Cardiac muscle cell (in vitro differentiated cells and primary cell): Measurements from ENCODE around the gene PELI1. TPM values are rescaled to one million over a fixed set of nuclear protein-coding genes. Genes with fewer than 3 reads are reported as not detected.

Experiments used
- DNase-seq, 2 donors: peaks; one replicate each; pipeline versions ENCODE4 v3.0.0 to v3.0.0-alpha.2; 2010 to 2017; ENCODE audit warnings: low read depth in 1 of 2, low spot score in 1 of 2
- H3K27ac ChIP-seq: fragments of 200-600 bp; sonication (generic); 2 replicates; pipeline ENCODE4 v1.5.1; 2016
- H3K27me3 ChIP-seq: fragments of 200-600 bp; sonication (generic); 2 replicates; pipeline ENCODE4 v1.6.0; 2016; ENCODE audit warnings: control low read depth
- H3K36me3 ChIP-seq: fragments of 200-600 bp; sonication (generic); 2 replicates; pipeline ENCODE4 v1.5.1; 2016; ENCODE audit warnings: control low read depth
- H3K4me1 ChIP-seq: fragments of 200-600 bp; sonication (generic); 2 replicates; pipeline ENCODE4 v1.8.1; 2017; ENCODE audit warnings: low read depth, mild to moderate bottlenecking, mixed run types
- H3K4me3 ChIP-seq: fragments of 200-600 bp; sonication (generic); 2 replicates; pipeline ENCODE4 v1.5.1; 2016; ENCODE audit warnings: mild to moderate bottlenecking
- H3K9me3 ChIP-seq: fragments of 200-600 bp; sonication (generic); 2 replicates; pipeline ENCODE4 v1.5.1; 2017; ENCODE audit warnings: low read depth, mild to moderate bottlenecking, control low read depth
- polyA plus RNA-seq: library from polyadenylated mRNA; unstranded; fragments of >200 nt; fragmentation: Nextera tagmentation; extraction: Ambion mirVana; gene quantifications from 2 replicates; pipeline ENCODE4 v1.2.1, GENCODE V29; 2016
- total RNA-seq: library from RNA; depleted of rRNA; stranded (reverse); fragments of >200 nt; gene quantifications from 2 replicates; pipeline ENCODE4 v1.2.3, GENCODE V29; 2016
- TF ChIP-seq, protein P1 (sequence below): IDR thresholded peaks from 2 replicates; pipeline ENCODE4 v1.5.1; 2012; ENCODE audit warnings: low read depth, mild to moderate bottlenecking, low read length

PELI1 gene
- total and polyA plus RNA-seq, 2 experiments from 2014 or later = 9.6 to 12.6 TPM

DNA sequence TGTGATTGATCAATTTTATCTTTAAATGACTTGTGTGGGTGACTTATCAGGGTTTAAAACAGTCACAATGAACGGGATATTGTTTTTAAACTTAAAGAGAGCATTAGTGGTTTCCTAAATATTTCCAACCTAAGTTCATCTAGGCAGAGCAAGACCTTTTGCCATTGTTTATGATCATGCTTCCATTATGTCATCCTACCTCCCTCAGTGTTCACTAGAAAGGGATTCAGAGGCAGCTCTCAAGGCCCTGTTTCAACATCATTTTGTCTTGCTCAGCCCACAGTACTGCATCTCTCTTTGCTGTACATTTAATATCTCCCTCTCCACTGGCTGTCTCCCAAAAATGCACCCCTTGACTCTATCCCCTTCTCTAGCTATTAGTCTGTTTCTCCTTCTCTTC, 21.5 kb upstream of the PELI1 start:
- no peak overlapping the region for H3K27ac ChIP-seq

DNA sequence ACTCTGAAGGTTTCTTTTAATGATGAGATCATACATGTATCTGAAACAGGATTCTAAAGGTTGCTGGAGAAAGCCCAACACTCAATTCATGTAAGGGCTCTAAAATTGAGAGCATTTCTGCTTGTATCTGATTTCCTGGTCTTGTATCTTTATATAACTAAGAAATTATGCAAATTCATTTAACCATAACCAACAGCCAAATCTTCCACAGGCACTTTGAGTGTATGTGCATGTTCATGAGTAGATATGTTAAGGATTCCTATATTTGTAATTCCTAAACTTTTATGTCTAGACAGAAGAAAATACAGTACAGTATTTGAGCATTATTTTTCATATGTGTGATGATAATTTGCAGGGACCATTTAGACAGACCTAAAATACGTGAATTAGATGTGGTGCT, 20.4 kb upstream of the PELI1 start:
- H3K27ac ChIP-seq = no peak overlapping the region
- H3K36me3 ChIP-seq = no peaks in the 10 kb centered on the region
- TF ChIP-seq, protein P1, sequence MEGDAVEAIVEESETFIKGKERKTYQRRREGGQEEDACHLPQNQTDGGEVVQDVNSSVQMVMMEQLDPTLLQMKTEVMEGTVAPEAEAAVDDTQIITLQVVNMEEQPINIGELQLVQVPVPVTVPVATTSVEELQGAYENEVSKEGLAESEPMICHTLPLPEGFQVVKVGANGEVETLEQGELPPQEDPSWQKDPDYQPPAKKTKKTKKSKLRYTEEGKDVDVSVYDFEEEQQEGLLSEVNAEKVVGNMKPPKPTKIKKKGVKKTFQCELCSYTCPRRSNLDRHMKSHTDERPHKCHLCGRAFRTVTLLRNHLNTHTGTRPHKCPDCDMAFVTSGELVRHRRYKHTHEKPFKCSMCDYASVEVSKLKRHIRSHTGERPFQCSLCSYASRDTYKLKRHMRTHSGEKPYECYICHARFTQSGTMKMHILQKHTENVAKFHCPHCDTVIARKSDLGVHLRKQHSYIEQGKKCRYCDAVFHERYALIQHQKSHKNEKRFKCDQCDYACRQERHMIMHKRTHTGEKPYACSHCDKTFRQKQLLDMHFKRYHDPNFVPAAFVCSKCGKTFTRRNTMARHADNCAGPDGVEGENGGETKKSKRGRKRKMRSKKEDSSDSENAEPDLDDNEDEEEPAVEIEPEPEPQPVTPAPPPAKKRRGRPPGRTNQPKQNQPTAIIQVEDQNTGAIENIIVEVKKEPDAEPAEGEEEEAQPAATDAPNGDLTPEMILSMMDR = no peak
- H3K9me3 ChIP-seq = no peaks in the 10 kb centered on the region
- no peaks in the 10 kb centered on the region for H3K4me1 ChIP-seq
- DNase-seq = no peak
- H3K4me3 ChIP-seq = no peak overlapping the region
- H3K27me3 ChIP-seq = no peaks in the 10 kb centered on the region

More for the DNA sequence above, 21.5 kb upstream of the PELI1 start:
- Histone ChIP-seq H3K27me3 (no peaks in the 10 kb centered on the region), H3K9me3 (no peaks in the 10 kb centered on the region), H3K4me3 (no peak overlapping the region), H3K4me1 (no peaks in the 10 kb centered on the region), H3K36me3 (no peaks in the 10 kb centered on the region)
- peak in 1 of 2 donors; percentile 47 for DNase-seq
- TF ChIP-seq, protein P1 = no peak

DNA sequence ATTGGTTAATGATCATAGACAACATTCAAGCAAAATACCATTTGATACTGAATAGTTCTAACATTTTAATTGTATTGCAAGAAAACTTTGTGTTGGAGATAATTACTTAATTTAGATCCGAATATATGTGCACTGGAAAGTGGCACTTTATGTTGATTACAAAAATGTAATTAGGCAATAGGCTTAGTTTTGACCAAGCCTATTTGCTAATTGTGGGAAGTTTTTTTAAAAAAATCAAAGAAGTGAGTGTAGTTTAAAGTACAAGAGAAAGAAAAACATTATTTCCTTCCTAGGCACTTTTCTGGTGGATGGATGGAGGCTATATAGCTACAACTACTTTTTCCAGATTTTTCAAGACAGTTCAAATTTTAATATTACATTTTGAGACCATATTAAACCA, 18.3 kb upstream of the PELI1 start:
- H3K4me1 ChIP-seq = no peaks in the 10 kb centered on the region
- no peaks in the 10 kb centered on the region for H3K27me3 ChIP-seq
- DNase-seq = no peak
- no peak overlapping the region for H3K27ac ChIP-seq
- H3K9me3 ChIP-seq = no peaks in the 10 kb centered on the region
- no peaks in the 10 kb centered on the region for H3K36me3 ChIP-seq
- TF ChIP-seq, protein P1 = no peak
- H3K4me3 ChIP-seq = no peak overlapping the region

DNA sequence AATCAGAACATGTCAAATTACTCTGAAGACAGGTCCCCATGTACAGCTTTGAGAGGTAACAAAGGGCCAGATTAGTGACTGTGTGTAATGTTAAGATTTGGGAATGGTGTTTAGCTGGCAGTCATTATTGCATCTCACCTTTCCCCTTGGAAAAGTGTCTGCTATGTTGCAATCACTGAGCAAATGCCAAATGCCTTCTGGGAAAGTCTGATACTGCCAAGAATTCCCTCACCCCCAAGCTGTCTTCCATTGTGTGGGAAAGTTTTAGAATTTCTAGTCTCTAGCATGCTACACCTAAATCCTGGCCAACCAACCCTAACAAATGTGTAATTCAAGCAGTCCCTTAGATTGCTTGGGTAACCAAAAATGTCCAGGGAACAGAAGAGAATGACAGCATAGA, 13.6 kb upstream of the PELI1 start:
- DNase-seq = peak in 1 of 2 donors; percentile 78
- no peaks in the 10 kb centered on the region for H3K36me3 ChIP-seq
- H3K27ac ChIP-seq = no peak overlapping the region
- no peak overlapping the region for H3K4me3 ChIP-seq
- H3K9me3 ChIP-seq = no peaks in the 10 kb centered on the region
- H3K27me3 ChIP-seq = no peaks in the 10 kb centered on the region
- peaks cover 7% of the 10 kb centered on the region for H3K4me1 ChIP-seq
- TF ChIP-seq, protein P1 = no peak

DNA sequence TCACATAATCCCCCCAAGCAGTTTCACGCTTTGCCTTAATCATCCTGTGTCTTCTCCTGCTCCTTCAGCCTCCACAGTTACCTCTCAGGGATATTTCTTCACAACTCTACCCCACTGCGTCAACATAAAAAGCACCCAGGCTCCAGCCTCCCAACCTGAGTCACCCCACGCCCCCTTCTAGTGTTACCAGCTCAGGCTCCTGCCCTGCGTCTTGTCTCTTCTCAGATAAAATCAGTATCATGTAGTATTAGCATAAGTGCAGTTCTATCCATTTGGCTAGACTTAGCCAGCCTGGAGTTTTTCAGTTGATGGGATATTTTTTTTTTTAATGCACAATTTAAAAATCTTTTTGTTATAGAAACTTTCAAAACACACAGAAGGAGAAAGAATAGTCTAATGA, 9.6 kb upstream of the PELI1 start:
- Histone ChIP-seq H3K9me3 (no peaks in the 10 kb centered on the region), H3K36me3 (no peaks in the 10 kb centered on the region), H3K4me3 (no peak overlapping the region), H3K4me1 (peaks cover 7% of the 10 kb centered on the region), H3K27ac (no peak overlapping the region), H3K27me3 (no peaks in the 10 kb centered on the region)
- TF ChIP-seq, protein P1 = no peak
- DNase-seq = peak in 1 of 2 donors; percentile 29

DNA sequence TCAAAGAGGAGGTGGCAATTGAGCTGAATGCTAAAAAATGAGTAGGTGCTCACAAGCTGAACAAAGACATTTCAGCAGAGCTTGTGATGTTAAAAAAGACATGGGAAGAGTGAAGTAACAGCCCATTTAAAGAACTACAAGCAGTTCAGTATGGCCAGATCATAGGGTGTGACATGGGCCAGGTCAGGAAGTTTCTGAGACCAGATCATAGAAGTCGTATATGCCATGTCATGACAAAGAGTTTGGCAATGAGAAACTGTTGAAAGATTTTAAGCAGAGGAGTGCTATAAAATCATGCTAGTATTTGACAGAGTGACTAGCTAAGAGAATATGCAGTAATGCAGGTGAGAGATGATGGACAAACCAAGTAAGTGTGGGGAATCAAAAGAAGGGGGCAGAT, 7.3 kb upstream of the PELI1 start:
- TF ChIP-seq, protein P1 = no peak
- no peak overlapping the region for H3K27ac ChIP-seq
- no peaks in the 10 kb centered on the region for H3K9me3 ChIP-seq
- H3K36me3 ChIP-seq = no peaks in the 10 kb centered on the region
- no peaks in the 10 kb centered on the region for H3K27me3 ChIP-seq
- no peak for DNase-seq
- peaks cover 7% of the 10 kb centered on the region for H3K4me1 ChIP-seq
- H3K4me3 ChIP-seq = no peak overlapping the region
